CD4-positive, alpha-beta T cell treated with Interleukin-2 at 100 ng/mL for 4 hours (primary cell): ENCODE data around the gene ACER2.
"Not testable (repeated sequence)": the region's sequence is repeated elsewhere in the genome, so short reads cannot be mapped to it uniquely, and the experiment has no call there.

Source experiments
- DNase-seq: peaks from one replicate; pipeline ENCODE4 v3.0.0-alpha.2; 2020; ENCODE audit warnings: low spot score

ACER2 gene

GRCh38 chr9:19408693-19409400, at the start of gene ACER2:
Gene ACER2, plus strand, starts transcription at chr9:19409009. Its CDS starts 76 bp downstream, at chr9:19409085.
- peak; percentile 96 for DNase-seq

GRCh38 chr9:19369107-19369506, 39.7 kb upstream of the ACER2 start:
- DNase-seq: no peak

GRCh38 chr9:19371942-19372341, 36.9 kb upstream of the ACER2 start:
- DNase-seq: no peak

GRCh38 chr9:19372567-19372966, 36.2 kb upstream of the ACER2 start:
- no peak for DNase-seq

- DNase-seq: no peak
Measured at GRCh38 chr9:19373527-19373926, 35.3 kb upstream of the ACER2 start.

GRCh38 chr9:19375538-19375937, 33.3 kb upstream of the ACER2 start:
- no peak for DNase-seq

GRCh38 chr9:19376931-19377330, 31.9 kb upstream of the ACER2 start:
- DNase-seq: no peak

- no peak for DNase-seq
Measured at GRCh38 chr9:19378164-19378563, 30.6 kb upstream of the ACER2 start.

- no peak for DNase-seq
Measured at GRCh38 chr9:19378647-19379046, 30.2 kb upstream of the ACER2 start.

GRCh38 chr9:19379283-19379682, 29.5 kb upstream of the ACER2 start:
- DNase-seq: no peak

GRCh38 chr9:19379697-19380046, 29.1 kb upstream of the ACER2 start:
- DNase-seq: peak; percentile 42

GRCh38 chr9:19380826-19381075, 28.1 kb upstream of the ACER2 start:
- DNase-seq: no peak

GRCh38 chr9:19381656-19382055, 27.2 kb upstream of the ACER2 start:
- DNase-seq: no peak

GRCh38 chr9:19385212-19385611, 23.6 kb upstream of the ACER2 start:
- not testable (repeated sequence) for DNase-seq

GRCh38 chr9:19385786-19386501, 22.9 kb upstream of the ACER2 start:
- DNase-seq: no peak

- no peak for DNase-seq
Measured at GRCh38 chr9:19386502-19387044, 22.2 kb upstream of the ACER2 start.

- no peak for DNase-seq
Measured at GRCh38 chr9:19387317-19387716, 21.5 kb upstream of the ACER2 start.

GRCh38 chr9:19389539-19389938, 19.3 kb upstream of the ACER2 start:
- DNase-seq: not testable (repeated sequence)

- no peak for DNase-seq
Measured at GRCh38 chr9:19397845-19398244, 11.0 kb upstream of the ACER2 start.

GRCh38 chr9:19403231-19403630, 5.6 kb upstream of the ACER2 start:
- not testable (repeated sequence) for DNase-seq

GRCh38 chr9:19404283-19405075, 4.3 kb upstream of the ACER2 start:
- DNase-seq: no peak

- no peak for DNase-seq
Measured at GRCh38 chr9:19405771-19406170, 3.0 kb upstream of the ACER2 start.

GRCh38 chr9:19408316-19408692, 505 bp upstream of the ACER2 start:
- DNase-seq: peak; percentile 4
